Measurements from ENCODE around the gene RCAN3.
A peak's percentile ranks its signal among the peaks of the same experiment; 100 is the strongest.

Gene RCAN3

GRCh38 chr1:24501371-24502064 is 1.1 kb upstream of the RCAN3 start:
- H3K36me3 ChIP-seq (ENCODE audit: control insufficient read depth, insufficient read depth, low read length), result no peaks in the 10 kb centered on the region
- H3K27me3 ChIP-seq (ENCODE audit: control insufficient read depth, insufficient read depth, low read length), result no peaks in the 10 kb centered on the region
- peak overlapping the region; percentile 21 for H3K9ac ChIP-seq (ENCODE audit: low read length)
- H3K27ac ChIP-seq (ENCODE audit: low read depth, low read length), result no peak overlapping the region
- H3K4me1 ChIP-seq (ENCODE audit: control insufficient read depth, insufficient read depth, low read length), result peaks cover 18% of the 10 kb centered on the region; the same call in 1 of the 2 replicates
- no peaks in the 10 kb centered on the region for H3K9me3 ChIP-seq (ENCODE audit: control insufficient read depth, insufficient read depth, low read depth, low read length)
- peak overlapping the region; percentile 80 for H3K4me3 ChIP-seq (ENCODE audit: low read depth, low read length)

- Histone ChIP-seq H3K9ac (ENCODE audit: low read length) (peak overlapping the region; percentile 65), H3K36me3 (ENCODE audit: control insufficient read depth, insufficient read depth, low read length) (no peaks in the 10 kb centered on the region), H3K9me3 (ENCODE audit: control insufficient read depth, insufficient read depth, low read depth, low read length) (no peaks in the 10 kb centered on the region), H3K4me1 (ENCODE audit: control insufficient read depth, insufficient read depth, low read length) (peaks cover 23% of the 10 kb centered on the region), H3K27ac (ENCODE audit: low read depth, low read length) (no peak overlapping the region; the same call in 1 of the 2 replicates), H3K27me3 (ENCODE audit: control insufficient read depth, insufficient read depth, low read length) (no peaks in the 10 kb centered on the region), H3K4me3 (ENCODE audit: low read depth, low read length) (peak overlapping the region; percentile 80)
These were observed 449 bp upstream of the RCAN3 start for GRCh38 chr1:24502065-24502708.

- Histone ChIP-seq H3K4me3 (ENCODE audit: low read depth, low read length) (peak overlapping the region; percentile 80), H3K27ac (ENCODE audit: low read depth, low read length) (no peak overlapping the region), H3K4me1 (ENCODE audit: control insufficient read depth, insufficient read depth, low read length) (peaks cover 28% of the 10 kb centered on the region), H3K9me3 (ENCODE audit: control insufficient read depth, insufficient read depth, low read depth, low read length) (no peaks in the 10 kb centered on the region), H3K27me3 (ENCODE audit: control insufficient read depth, insufficient read depth, low read length) (no peaks in the 10 kb centered on the region), H3K9ac (ENCODE audit: low read length) (peak overlapping the region; percentile 72), H3K36me3 (ENCODE audit: control insufficient read depth, insufficient read depth, low read length) (no peaks in the 10 kb centered on the region)
These were observed 569 bp downstream of the RCAN3 start for GRCh38 chr1:24503059-24503751.

GRCh38 chr1:24503870-24504523 is 1.4 kb downstream of the RCAN3 start:
- no peaks in the 10 kb centered on the region for H3K27me3 ChIP-seq (ENCODE audit: control insufficient read depth, insufficient read depth, low read length)
- peak overlapping the region; percentile 80 for H3K4me3 ChIP-seq (ENCODE audit: low read depth, low read length)
- H3K9ac ChIP-seq (ENCODE audit: low read length), result no peak overlapping the region
- no peak overlapping the region for H3K27ac ChIP-seq (ENCODE audit: low read depth, low read length)
- peaks cover 30% of the 10 kb centered on the region for H3K4me1 ChIP-seq (ENCODE audit: control insufficient read depth, insufficient read depth, low read length)
- no peaks in the 10 kb centered on the region for H3K36me3 ChIP-seq (ENCODE audit: control insufficient read depth, insufficient read depth, low read length)
- H3K9me3 ChIP-seq (ENCODE audit: control insufficient read depth, insufficient read depth, low read depth, low read length), result no peaks in the 10 kb centered on the region

- Histone ChIP-seq H3K4me3 (ENCODE audit: low read depth, low read length) (no peak overlapping the region), H3K9ac (ENCODE audit: low read length) (no peak overlapping the region), H3K27me3 (ENCODE audit: control insufficient read depth, insufficient read depth, low read length) (no peaks in the 10 kb centered on the region), H3K36me3 (ENCODE audit: control insufficient read depth, insufficient read depth, low read length) (no peaks in the 10 kb centered on the region), H3K4me1 (ENCODE audit: control insufficient read depth, insufficient read depth, low read length) (peaks cover 30% of the 10 kb centered on the region), H3K9me3 (ENCODE audit: control insufficient read depth, insufficient read depth, low read depth, low read length) (no peaks in the 10 kb centered on the region), H3K27ac (ENCODE audit: low read depth, low read length) (no peak overlapping the region)
These were observed 1.9 kb downstream of the RCAN3 start for GRCh38 chr1:24504560-24504959.

- Histone ChIP-seq H3K4me3 (ENCODE audit: low read depth, low read length) (no peak overlapping the region), H3K9ac (ENCODE audit: low read length) (no peak overlapping the region), H3K36me3 (ENCODE audit: control insufficient read depth, insufficient read depth, low read length) (no peaks in the 10 kb centered on the region), H3K4me1 (ENCODE audit: control insufficient read depth, insufficient read depth, low read length) (peaks cover 30% of the 10 kb centered on the region), H3K27me3 (ENCODE audit: control insufficient read depth, insufficient read depth, low read length) (no peaks in the 10 kb centered on the region), H3K9me3 (ENCODE audit: control insufficient read depth, insufficient read depth, low read depth, low read length) (no peaks in the 10 kb centered on the region), H3K27ac (ENCODE audit: low read depth, low read length) (no peak overlapping the region)
These were observed 3.2 kb downstream of the RCAN3 start for GRCh38 chr1:24505816-24506215.

- Histone ChIP-seq H3K4me1 (ENCODE audit: control insufficient read depth, insufficient read depth, low read length) (peaks cover 27% of the 10 kb centered on the region), H3K36me3 (ENCODE audit: control insufficient read depth, insufficient read depth, low read length) (no peaks in the 10 kb centered on the region), H3K9ac (ENCODE audit: low read length) (no peak overlapping the region), H3K9me3 (ENCODE audit: control insufficient read depth, insufficient read depth, low read depth, low read length) (no peaks in the 10 kb centered on the region), H3K4me3 (ENCODE audit: low read depth, low read length) (no peak overlapping the region), H3K27ac (ENCODE audit: low read depth, low read length) (no peak overlapping the region), H3K27me3 (ENCODE audit: control insufficient read depth, insufficient read depth, low read length) (no peaks in the 10 kb centered on the region)
These were observed 4.2 kb downstream of the RCAN3 start for GRCh38 chr1:24506691-24507381.

- Histone ChIP-seq H3K4me1 (ENCODE audit: control insufficient read depth, insufficient read depth, low read length) (peaks cover 25% of the 10 kb centered on the region), H3K36me3 (ENCODE audit: control insufficient read depth, insufficient read depth, low read length) (no peaks in the 10 kb centered on the region), H3K27ac (ENCODE audit: low read depth, low read length) (no peak overlapping the region), H3K9ac (ENCODE audit: low read length) (no peak overlapping the region), H3K27me3 (ENCODE audit: control insufficient read depth, insufficient read depth, low read length) (no peaks in the 10 kb centered on the region), H3K4me3 (ENCODE audit: low read depth, low read length) (no peak overlapping the region), H3K9me3 (ENCODE audit: control insufficient read depth, insufficient read depth, low read depth, low read length) (no peaks in the 10 kb centered on the region)
These were observed 4.8 kb downstream of the RCAN3 start for GRCh38 chr1:24507405-24507804.

GRCh38 chr1:24508911-24509310 is 6.3 kb downstream of the RCAN3 start:
- no peaks in the 10 kb centered on the region for H3K9me3 ChIP-seq (ENCODE audit: control insufficient read depth, insufficient read depth, low read depth, low read length)
- no peak overlapping the region for H3K9ac ChIP-seq (ENCODE audit: low read length)
- no peaks in the 10 kb centered on the region for H3K27me3 ChIP-seq (ENCODE audit: control insufficient read depth, insufficient read depth, low read length)
- no peaks in the 10 kb centered on the region for H3K36me3 ChIP-seq (ENCODE audit: control insufficient read depth, insufficient read depth, low read length)
- H3K4me1 ChIP-seq (ENCODE audit: control insufficient read depth, insufficient read depth, low read length), result peaks cover 22% of the 10 kb centered on the region
- H3K4me3 ChIP-seq (ENCODE audit: low read depth, low read length), result no peak overlapping the region
- no peak overlapping the region for H3K27ac ChIP-seq (ENCODE audit: low read depth, low read length)

- Histone ChIP-seq H3K36me3 (ENCODE audit: control insufficient read depth, insufficient read depth, low read length) (0 out of 2 replicates have a peak, but pooled peaks cover 4% of the 10 kb centered on the region), H3K27me3 (ENCODE audit: control insufficient read depth, insufficient read depth, low read length) (no peaks in the 10 kb centered on the region), H3K4me3 (ENCODE audit: low read depth, low read length) (no peak overlapping the region), H3K9ac (ENCODE audit: low read length) (no peak overlapping the region), H3K9me3 (ENCODE audit: control insufficient read depth, insufficient read depth, low read depth, low read length) (no peaks in the 10 kb centered on the region), H3K27ac (ENCODE audit: low read depth, low read length) (no peak overlapping the region), H3K4me1 (ENCODE audit: control insufficient read depth, insufficient read depth, low read length) (no peaks in the 10 kb centered on the region)
These were observed 11.1 kb downstream of the RCAN3 start for GRCh38 chr1:24513706-24514105.

All from HUES6 (cell line).